ENCODE data around the gene SURF2.
A peak's percentile ranks its signal among the peaks of the same experiment; 100 is the strongest.
"Not testable (repeated sequence)": the region's sequence is repeated elsewhere in the genome, so short reads cannot be mapped to it uniquely, and the experiment has no call there.

SURF2 gene

GRCh38 chr9:133379153-133380086 is 23.1 kb downstream of the SURF2 start:
- DNase-seq = no peak

DNA sequence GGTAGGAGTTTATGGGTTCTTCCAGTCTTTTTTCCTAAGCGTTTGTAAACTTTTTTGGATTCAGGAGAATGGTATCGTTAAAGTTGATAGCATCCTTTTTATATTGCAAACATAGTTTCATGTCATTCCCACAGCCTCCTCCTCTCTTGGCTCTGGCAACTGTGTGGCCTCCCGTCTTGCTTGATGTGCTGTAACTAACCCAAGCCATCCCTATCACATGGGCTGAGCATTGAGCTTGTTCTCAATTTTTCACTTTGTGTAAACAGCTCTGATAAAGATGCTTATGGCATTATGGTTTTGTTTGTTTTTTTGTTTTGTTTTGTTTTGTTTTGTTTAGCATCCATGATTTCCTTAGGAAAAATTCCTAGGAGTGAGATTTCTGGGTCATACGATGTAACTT is 24.4 kb downstream of the SURF2 start:
- no peak for DNase-seq

GRCh38 chr9:133382507-133383141 is 26.3 kb downstream of the SURF2 start:
- no peak for DNase-seq

- DNase-seq = no peak
Observed at GRCh38 chr9:133383438-133383837, 27.1 kb downstream of the SURF2 start.

DNA sequence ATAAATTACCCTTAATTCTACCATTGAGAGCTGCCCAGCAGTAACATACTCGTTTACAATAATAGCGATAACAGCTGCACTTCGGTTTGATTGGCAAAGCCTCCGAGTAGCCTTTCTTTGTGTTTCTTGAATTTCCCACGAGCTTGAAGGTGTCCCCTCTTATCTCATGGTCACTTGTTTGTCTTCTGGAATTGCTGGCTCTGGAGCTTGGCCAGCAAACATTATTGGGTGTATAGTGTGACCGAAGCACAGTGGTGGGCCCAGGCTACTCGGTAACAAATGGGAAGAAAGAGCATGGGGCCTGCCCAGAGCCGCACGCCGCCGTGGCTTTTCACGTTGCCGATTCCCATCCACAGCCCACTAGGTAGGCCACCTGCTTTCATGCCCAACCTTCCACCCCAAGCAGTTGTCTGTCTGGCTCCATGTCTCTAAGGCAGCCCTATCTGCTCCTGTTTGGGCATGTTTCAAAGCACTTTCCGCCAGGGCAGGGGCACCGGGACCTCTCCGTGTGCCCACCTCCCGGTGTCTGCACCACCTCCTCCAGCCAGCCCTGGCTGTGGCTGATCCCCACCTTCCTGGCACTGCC is 28.5 kb downstream of the SURF2 start:
- no peak for DNase-seq

DNA sequence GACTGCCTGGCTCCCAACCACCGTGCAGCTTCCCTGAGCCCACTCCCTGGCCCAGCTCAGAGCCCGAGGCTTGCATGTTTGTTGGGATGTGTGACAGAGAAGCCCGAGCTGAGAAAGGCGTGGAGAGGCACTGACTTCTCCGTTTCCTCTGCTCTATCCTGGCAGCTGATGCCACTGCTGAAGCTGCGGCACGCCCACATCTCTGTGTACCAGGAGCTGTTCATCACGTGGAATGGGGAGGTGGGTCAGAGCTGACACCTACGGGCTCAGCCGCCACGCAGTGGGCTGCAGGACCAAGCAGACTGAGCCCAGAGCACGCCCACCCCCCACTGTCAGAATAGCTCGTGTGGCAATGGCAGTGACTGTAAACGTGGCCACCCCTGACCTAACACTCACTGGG is 29.1 kb downstream of the SURF2 start:
- DNase-seq = no peak

- DNase-seq = no peak
Observed at GRCh38 chr9:133386338-133386737, 30.0 kb downstream of the SURF2 start.

DNA sequence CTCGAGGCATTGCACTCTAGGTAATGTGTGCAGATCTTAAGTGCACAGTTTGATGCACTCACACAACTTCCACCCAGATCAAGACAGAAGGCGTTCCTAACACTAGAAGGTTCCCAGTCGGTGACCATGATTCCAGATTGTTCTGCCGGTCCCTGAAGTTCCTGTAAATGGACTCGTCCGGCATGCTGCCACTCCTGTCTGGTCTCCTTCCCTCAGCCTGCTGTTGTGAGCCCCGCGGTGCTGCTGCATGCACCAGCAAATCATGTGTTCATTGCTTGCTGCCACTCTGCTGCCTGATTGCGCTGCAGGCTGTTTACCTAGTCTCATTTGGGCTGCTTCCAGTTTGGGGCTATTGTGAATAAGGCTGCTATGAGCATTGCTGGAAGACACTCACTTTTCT is 31.3 kb downstream of the SURF2 start:
- no peak for DNase-seq

DNA sequence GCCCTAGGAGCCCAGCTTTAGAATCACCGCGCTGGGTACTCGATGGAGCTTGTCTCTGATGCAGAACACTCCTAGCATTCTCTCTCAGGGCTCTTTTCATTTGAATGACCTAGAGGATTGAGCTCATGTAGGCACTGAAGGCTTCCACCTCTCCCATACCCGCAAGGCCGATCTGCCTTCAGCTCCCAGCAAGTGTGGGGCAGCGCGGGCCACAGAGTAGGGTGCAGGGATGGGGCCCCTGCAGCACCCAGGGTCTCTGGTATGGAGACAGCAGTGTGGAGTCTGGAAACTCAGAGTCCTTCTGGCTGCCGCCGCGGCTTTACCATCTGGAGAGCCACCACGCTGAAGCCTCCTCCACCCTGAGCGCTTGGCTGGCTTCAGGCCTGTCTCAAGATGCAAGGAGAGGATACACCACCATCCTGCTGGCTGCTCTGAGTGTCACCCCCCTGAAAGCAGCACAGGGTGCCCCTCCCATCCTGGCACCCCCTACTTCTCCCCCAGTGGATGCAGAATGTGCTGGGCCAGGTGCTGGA is 32.7 kb downstream of the SURF2 start:
- no peak for DNase-seq

- no peak for DNase-seq
Observed at GRCh38 chr9:133389562-133389961, 33.2 kb downstream of the SURF2 start.

DNA sequence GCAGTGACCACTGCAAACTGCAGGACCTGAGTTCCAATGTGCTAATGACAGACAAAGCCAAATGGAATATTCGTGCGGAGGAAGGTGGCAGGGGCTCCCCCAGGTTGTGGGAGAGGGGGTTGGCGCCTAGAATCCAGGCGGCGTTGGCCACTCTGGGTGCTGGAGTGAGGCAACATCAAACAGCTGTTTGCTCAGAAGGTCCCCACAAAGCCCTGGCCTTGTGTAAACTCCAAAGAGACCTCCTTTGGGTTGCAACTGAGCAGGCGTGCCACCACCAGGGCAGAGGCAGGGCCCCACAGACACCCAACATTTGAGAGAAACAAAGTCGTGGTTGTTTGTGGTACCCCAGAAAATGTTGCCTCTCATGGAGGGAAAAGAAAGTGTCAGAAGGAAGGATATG is 34.4 kb downstream of the SURF2 start:
- no peak for DNase-seq

GRCh38 chr9:133391449-133391848 is 35.1 kb downstream of the SURF2 start:
- DNase-seq = not testable (repeated sequence)

GRCh38 chr9:133392308-133392707 is 36.0 kb downstream of the SURF2 start:
- not testable (repeated sequence) for DNase-seq

DNA sequence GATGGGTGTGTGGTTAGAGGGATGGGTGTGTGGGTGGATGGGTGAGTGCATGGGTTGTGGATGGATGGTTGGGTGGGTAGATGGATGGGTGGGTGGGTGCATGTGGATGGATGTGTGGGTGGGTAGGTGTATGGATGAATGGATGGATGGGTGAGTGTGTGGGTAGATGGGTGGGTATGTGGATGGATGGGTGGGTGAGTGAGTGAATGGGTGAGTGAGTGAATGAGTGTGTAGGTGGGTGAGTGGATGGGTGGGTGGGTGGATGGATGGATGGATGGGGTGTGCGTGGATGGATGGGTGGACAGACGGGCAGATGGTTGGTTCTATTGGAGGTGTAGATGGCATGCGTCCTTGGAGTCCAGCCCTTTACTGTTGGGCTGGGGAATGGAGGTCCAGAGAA is 37.0 kb downstream of the SURF2 start:
- no peak for DNase-seq

DNA sequence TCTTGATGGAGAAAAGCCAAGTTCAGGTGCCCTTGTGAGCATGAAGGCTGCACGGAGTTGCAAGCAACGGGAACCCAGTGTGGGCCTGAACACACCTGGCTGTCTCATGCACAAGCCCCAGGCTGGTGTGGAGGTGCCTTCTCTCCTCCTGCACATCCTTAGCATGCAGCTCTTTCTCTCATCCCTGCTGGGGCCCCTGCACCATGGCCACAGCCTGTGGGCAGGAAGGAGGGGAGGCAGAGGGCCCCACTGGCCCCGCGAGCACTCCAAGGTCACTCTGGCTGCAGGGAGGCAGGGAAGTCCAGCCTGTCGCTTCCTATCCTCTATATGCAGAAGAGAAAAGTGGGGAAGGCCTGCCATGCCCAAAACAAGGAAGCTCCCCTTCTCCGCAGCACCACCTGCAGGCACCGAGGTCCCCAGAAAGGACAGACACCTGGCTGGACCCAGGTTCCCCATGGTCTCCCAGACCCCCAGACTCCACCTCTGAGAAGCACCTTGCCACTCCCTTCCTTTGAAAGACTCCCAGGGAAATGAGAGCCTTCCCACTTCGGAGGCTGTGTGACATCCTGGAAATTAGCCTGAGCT is 38.4 kb downstream of the SURF2 start:
- no peak for DNase-seq

DNA sequence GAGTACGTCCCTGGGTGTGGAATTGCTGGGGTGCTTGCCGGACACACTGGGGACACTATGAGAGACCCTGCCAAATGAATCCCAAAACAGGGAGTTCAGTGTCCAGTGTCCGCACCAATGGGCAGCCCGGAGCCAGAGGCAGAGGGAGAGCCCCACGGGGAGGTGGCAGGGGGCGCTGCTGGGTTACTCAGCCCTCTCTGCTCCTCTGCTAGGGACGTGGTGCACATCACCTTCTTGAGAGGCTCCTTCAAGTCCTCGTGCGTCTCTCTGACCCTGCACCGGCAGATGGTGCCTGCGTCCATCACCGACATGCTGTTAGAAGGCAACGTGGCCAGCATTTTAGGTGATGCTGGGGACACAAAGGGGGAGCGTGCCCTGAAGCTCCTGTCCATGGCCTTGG is 40.6 kb downstream of the SURF2 start:
- DNase-seq = no peak

DNA sequence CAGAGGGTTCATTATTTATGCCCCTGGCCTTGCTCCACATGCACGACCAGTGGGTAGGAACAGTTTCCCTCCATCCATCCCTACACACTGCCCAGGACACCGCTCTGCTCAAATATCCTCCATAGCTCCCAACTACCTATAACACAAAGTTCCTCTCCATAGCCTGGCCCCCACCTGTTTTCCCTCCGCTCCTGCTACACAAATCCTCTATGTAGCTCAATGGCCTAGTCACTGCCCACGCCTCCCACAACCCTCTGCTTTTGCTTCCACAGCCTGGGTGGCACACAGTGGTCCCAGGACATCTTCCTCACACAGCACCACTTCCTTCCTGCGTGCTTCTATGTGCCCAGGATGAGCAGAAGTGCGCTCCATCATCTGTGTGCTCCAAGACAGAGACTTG is 41.0 kb downstream of the SURF2 start:
- DNase-seq = no peak

- DNase-seq = no peak
Observed at GRCh38 chr9:133397895-133398294, 41.5 kb downstream of the SURF2 start.

DNA sequence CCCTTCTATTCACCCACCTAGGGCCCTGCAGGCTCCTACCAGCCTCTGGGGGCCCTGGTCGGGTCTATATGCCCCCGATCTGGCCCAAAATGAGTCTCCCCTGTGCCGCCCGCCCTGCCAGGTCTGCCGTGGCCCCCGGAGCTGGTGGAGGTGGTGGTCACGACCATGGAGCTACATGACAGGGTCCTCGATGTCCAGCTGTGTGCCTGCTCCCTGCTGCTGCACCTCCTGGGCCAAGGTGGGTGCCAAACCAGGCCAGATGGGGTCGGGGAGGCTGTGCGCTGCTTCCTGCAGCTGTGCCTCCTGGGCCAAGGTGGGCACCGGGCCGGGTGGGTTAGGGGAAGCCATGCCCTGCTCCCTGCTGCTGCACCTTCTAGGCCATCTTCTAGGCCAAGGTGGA is 43.9 kb downstream of the SURF2 start:
- no peak for DNase-seq

- no peak for DNase-seq
Observed at GRCh38 chr9:133401588-133401987, 45.2 kb downstream of the SURF2 start.

DNA sequence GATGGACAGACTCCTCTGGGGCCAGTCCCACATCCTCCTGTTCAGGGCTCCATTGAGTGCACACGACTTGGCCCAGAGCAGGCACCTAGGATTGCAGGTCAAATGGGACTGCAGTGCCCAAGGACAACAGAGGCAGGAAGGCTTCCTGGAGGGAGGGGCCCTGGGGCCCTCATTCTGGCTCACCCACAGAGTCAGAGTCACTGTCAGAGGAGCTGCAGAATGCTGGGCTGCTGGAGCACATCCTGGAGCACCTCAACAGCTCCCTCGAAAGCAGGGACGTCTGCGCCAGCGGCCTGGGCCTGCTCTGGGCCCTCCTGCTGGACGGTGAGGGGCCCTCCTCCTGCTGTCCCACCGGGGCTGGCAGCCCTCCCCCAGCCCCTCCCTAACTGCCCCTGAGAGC is 46.3 kb downstream of the SURF2 start:
- DNase-seq = no peak

DNA sequence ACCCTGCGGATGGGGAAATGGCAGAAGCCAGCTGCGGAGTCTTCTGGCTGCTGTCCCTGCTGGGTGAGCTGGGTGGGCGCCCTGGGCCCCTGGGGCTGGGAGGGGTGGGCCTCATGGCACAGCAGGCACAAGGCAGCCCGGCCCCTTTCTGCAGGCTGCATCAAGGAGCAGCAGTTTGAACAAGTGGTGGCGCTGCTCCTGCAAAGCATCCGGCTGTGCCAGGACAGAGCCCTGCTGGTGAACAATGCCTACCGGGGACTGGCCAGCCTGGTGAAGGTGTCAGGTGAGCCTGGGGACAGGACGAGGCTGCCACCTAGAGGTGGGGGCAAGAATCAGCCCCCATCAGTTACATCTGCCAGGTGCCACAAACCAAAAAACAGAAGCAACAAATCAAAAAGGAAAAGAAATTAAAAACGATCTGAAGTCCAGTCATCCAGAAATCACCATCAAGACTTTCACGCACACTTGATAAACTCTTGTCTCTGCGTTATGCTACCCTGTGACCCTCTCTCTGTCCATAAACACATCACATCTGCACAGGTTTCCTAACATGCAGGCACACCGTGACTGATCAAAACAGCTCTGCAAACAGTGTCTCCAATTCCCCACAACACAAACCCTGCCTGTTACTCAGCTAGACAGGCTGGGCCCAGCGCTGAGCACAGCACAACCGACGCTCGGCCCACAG is 47.6 kb downstream of the SURF2 start:
- peak; percentile 29 for DNase-seq

All from NCI-H2107 (cell line).